HepG2 (cell line): ENCODE results near the gene CRAT. TPM values are rescaled to one million over a fixed set of nuclear protein-coding genes. Genes with fewer than 3 reads are reported as not detected.

Experiments used
- ATAC-seq: fragments of 200-7000 bp; cut with Tn5 transposase; 3 replicates; pipeline ENCODE4 v1.9.1; 2020; ENCODE audit warnings: mild to moderate bottlenecking, moderate library complexity
- BruUV-seq: library from RNA; stranded (reverse); fragments of 400-500 nt; replicated peaks from 2 replicates; lab custom pipeline; 2021; lab: Mats Ljungman, UMichigan
- CTCF ChIA-PET: fragments of 300-600 bp; formaldehyde crosslinking; extraction: SDS; loops from one replicate; lab custom pipeline; 2021; ENCODE audit warnings: low total read pairs, inconsistent platforms, low intra/inter-chr PET ratio; lab: Yijun Ruan, JAX
- POLR2A ChIA-PET: fragments of 350-600 bp; sonication (Branson Sonifier 250); formaldehyde crosslinking; loops from one replicate; lab custom pipeline; 2020; ENCODE audit warnings: antibody characterized with exemption, inconsistent platforms; lab: Yijun Ruan, JAX
- DNase-seq: peaks from one replicate; pipeline ENCODE4 v3.0.0-alpha.2; 2015; ENCODE audit warnings: low spot score
- FAIRE-seq: peaks from 3 replicates; lab custom pipeline; 2011; peaks lifted over from hg19 to GRCh38; lab: Jason Lieb, UNC
- H2AFZ ChIP-seq: one replicate; pipeline ENCODE4 v1.6.1; 2011; ENCODE audit warnings: low read length, inconsistent platforms
- H3K27ac ChIP-seq: fragments of 300-600 bp; 3 replicates; pipeline ENCODE4 v1.8.0; 2011; ENCODE audit warnings: mixed run types, mild to moderate bottlenecking, mixed read lengths, low read length, inconsistent platforms; ENCODE audit not compliant: insufficient read depth; ENCODE audit errors: extremely low read length
- H3K27me3 ChIP-seq, 2 experiments: fragments of 200-600 bp in 1 of 2; 2 replicates in 1 of 2; 3 replicates in 1 of 2; pipeline versions ENCODE4 v1.6.0 to v1.8.0; 2011; ENCODE audit warnings: low read length in 2 of 2, mild to moderate bottlenecking in 2 of 2, moderate library complexity in 2 of 2, inconsistent platforms in 1 of 2; ENCODE audit not compliant: insufficient read depth in 2 of 2, control insufficient read depth in 1 of 2
- H3K36me3 ChIP-seq, 2 experiments: fragments of 200-600 bp in 1 of 2; replicated peaks in 1 of 2; 2 replicates in 1 of 2; 3 replicates in 1 of 2; pipeline versions ENCODE4 v1.5.1 to v1.8.0; 2011; ENCODE audit warnings: low read length in 2 of 2, inconsistent platforms in 1 of 2; ENCODE audit not compliant: insufficient read depth in 2 of 2, control insufficient read depth in 1 of 2
- H3K4me1 ChIP-seq: 2 replicates; pipeline ENCODE4 v1.5.1; 2012; ENCODE audit warnings: low read length, inconsistent platforms; ENCODE audit not compliant: insufficient read depth
- H3K4me2 ChIP-seq: 2 replicates; pipeline ENCODE4 v1.6.0; 2011; ENCODE audit warnings: low read depth, low read length, inconsistent platforms
- H3K4me3 ChIP-seq, 3 experiments: fragments of 200-600 bp in 1 of 3; sonication (generic), shearing (Covaris generic) in 1 of 3; replicated peaks in 1 of 3; 2 replicates each; pipeline ENCODE4 v1.5.1; 2011 to 2016; ENCODE audit warnings: low read length in 3 of 3, inconsistent platforms in 2 of 3, low read depth in 2 of 3, mild to moderate bottlenecking in 2 of 3, control low read depth in 1 of 3, mixed read lengths in 1 of 3; ENCODE audit not compliant: insufficient read depth in 1 of 3
- H3K79me2 ChIP-seq: one replicate; pipeline ENCODE4 v1.6.1; 2011; ENCODE audit warnings: low read length, inconsistent platforms; ENCODE audit not compliant: insufficient read depth
- H3K9ac ChIP-seq: 2 replicates; pipeline ENCODE4 v1.6.0; 2011; ENCODE audit warnings: mild to moderate bottlenecking, low read depth, low read length, inconsistent platforms; ENCODE audit not compliant: insufficient read depth
- H3K9me3 ChIP-seq: 2 replicates; pipeline ENCODE4 v1.5.1; 2012; ENCODE audit warnings: mild to moderate bottlenecking, low read length
- H4K20me1 ChIP-seq: 2 replicates; pipeline ENCODE4 v1.6.0; 2011; ENCODE audit warnings: inconsistent platforms, mild to moderate bottlenecking, low read length, moderate library complexity; ENCODE audit not compliant: insufficient read depth
- CCDC6 ChIP-seq: sonication (generic); formaldehyde crosslinking; IDR thresholded peaks from 2 replicates; pipeline ENCODE4 v1.8.1; 2022; ENCODE audit warnings: mild to moderate bottlenecking, missing genetic modification reagents, moderate library complexity
- DNMT3B ChIP-seq: conservative IDR thresholded peaks from 2 replicates; pipeline ENCODE4 v1.6.1; 2016; ENCODE audit warnings: missing biosample characterization, control low read depth
- ESRRA ChIP-seq: sonication (generic); formaldehyde crosslinking; IDR thresholded peaks from 2 replicates; pipeline ENCODE4 v1.5.1; 2020; ENCODE audit warnings: mild to moderate bottlenecking, low read depth, missing genetic modification reagents
- HOXA7 ChIP-seq: sonication (generic); formaldehyde crosslinking; IDR thresholded peaks from 2 replicates; pipeline ENCODE4 v1.8.1; 2022; ENCODE audit warnings: mild to moderate bottlenecking, missing genetic modification reagents, moderate library complexity
- MLLT10 ChIP-seq: sonication (generic); formaldehyde crosslinking; IDR thresholded peaks from 2 replicates; pipeline ENCODE4 v1.4.0; 2020; ENCODE audit warnings: missing genetic modification reagents
- ZNF17 ChIP-seq: sonication (generic); formaldehyde crosslinking; IDR thresholded peaks from 2 replicates; pipeline ENCODE4 v1.5.0; 2020; ENCODE audit warnings: mild to moderate bottlenecking, missing genetic modification reagents
- ZNF558 ChIP-seq: sonication (generic); formaldehyde crosslinking; IDR thresholded peaks from 2 replicates; pipeline ENCODE4 v1.9.0; 2022; ENCODE audit warnings: mild to moderate bottlenecking, missing genetic modification reagents, borderline replicate concordance
- WGBS: methylation state at CpG from one replicate; pipeline ENCODE4 v1.1.6; 2017; ENCODE audit warnings: low lambda C conversion rate; 5-methylcytosine and 5-hydroxymethylcytosine counted together
- in situ Hi-C: cut with HindIII; loops from 2 replicates; pipeline ENCODE4 v1.10.0; 2017; ENCODE audit warnings: low pct_unique_long_range_greater_than_20kb; ENCODE audit not compliant: extremely low pct_ligation_motif_present
- intact Hi-C: fragments of 100-400 bp; cut with micrococcal nuclease; formaldehyde crosslinking; loops from one replicate; pipeline ENCODE4 v1.10.0; 2022; ENCODE audit not compliant: unreplicated experiment
- polyA plus RNA-seq, 8 experiments: library from polyadenylated mRNA; depleted of rRNA in 3 of 8; stranded (reverse) in 7 of 8; unstranded in 1 of 8; fragments of >200 nt; fragmentation: Illumina TruSeq in 4 of 8; extraction: Trizol in 4 of 8; gene quantifications; 2 replicates each; pipeline versions ENCODE4 v1.2.1 to v1.2.3, GENCODE V29; 2011 to 2016; ENCODE audit warnings: low read depth in 4 of 8, missing spikeins in 1 of 8, mixed read lengths in 1 of 8; ENCODE audit not compliant: insufficient read depth in 1 of 8
- total RNA-seq, 5 experiments: library from RNA; depleted of rRNA; stranded (reverse); fragments of >200 nt; fragmentation: Illumina TruSeq; extraction: Trizol; gene quantifications; 2 replicates each; pipeline ENCODE4 v1.2.3, GENCODE V29; 2016; ENCODE audit warnings: low read depth in 1 of 5
- TF ChIP-seq, protein P1 (sequence below): sonication (generic); formaldehyde crosslinking; IDR thresholded peaks from 2 replicates; pipeline ENCODE4 v1.4.0; 2020; ENCODE audit warnings: missing genetic modification reagents
- TF ChIP-seq, protein P2 (sequence below): sonication (generic); formaldehyde crosslinking; IDR thresholded peaks from 2 replicates; pipeline ENCODE4 v1.5.0; 2020; ENCODE audit warnings: mild to moderate bottlenecking, low read depth, missing genetic modification reagents, borderline replicate concordance

Gene CRAT
- total and polyA plus RNA-seq, 2 of the 13 experiments (the other 11 are each of a cell fraction or from before 2014, with no cell fraction given): 26.1 to 26.6 TPM

DNA sequence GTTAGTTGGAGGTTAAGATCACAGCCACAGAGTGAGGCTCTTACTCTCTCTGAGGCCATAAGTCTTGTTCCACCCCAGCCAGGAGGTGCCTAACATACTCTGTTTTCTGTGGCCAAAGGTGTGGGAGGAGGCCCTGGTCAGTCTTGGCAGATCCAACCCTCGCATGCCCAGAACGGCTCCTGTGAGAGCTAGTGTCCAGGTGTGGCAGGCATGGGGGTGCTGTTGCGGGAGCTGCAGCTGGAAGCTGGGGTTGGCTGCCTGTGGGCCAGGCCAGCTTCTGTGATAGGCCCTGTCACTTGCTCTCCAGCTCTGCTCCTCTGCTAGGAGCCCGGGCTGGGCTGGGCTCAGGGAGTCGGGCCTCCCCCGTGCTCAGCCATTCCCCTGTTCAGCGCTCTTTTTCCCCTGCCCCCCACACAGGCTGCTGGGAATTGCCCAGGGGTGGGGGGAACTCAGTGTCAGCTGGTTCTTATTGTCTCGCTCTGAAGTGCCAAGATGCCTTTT, 35.9 kb upstream of the CRAT start:
- no peak for DNase-seq
- Histone ChIP-seq H3K79me2 (peaks cover 4% of the 10 kb centered on the region), H3K4me1 (peaks cover 43% of the 10 kb centered on the region), H3K27ac (peak overlapping the region; percentile 32), H3K4me3 (no peak overlapping the region), H3K9me3 (no peaks in the 10 kb centered on the region), H3K36me3 (peaks cover 9 to 27% of the 10 kb centered on the region in 2 experiments), H3K9ac (no peak overlapping the region; the same call in 1 of the 2 replicates), H3K27me3 (no peaks in the 10 kb centered on the region), H3K4me2 (no peak overlapping the region), H4K20me1 (no peaks in the 10 kb centered on the region), H2AFZ (no peak overlapping the region)
- intact Hi-C loops (no loop called here), in situ Hi-C loops (no loop called here)
- ATAC-seq: no peak
- TF ChIP-seq ZNF17 (CRISPR knock-in tag) (no peak), CCDC6 (CRISPR knock-in tag) (no peak), MLLT10 (CRISPR knock-in tag) (no peak), ZNF558 (no peak), ESRRA (CRISPR knock-in tag) (no peak), HOXA7 (CRISPR knock-in tag) (no peak), DNMT3B (no peak)
- TF ChIP-seq, protein P1, sequence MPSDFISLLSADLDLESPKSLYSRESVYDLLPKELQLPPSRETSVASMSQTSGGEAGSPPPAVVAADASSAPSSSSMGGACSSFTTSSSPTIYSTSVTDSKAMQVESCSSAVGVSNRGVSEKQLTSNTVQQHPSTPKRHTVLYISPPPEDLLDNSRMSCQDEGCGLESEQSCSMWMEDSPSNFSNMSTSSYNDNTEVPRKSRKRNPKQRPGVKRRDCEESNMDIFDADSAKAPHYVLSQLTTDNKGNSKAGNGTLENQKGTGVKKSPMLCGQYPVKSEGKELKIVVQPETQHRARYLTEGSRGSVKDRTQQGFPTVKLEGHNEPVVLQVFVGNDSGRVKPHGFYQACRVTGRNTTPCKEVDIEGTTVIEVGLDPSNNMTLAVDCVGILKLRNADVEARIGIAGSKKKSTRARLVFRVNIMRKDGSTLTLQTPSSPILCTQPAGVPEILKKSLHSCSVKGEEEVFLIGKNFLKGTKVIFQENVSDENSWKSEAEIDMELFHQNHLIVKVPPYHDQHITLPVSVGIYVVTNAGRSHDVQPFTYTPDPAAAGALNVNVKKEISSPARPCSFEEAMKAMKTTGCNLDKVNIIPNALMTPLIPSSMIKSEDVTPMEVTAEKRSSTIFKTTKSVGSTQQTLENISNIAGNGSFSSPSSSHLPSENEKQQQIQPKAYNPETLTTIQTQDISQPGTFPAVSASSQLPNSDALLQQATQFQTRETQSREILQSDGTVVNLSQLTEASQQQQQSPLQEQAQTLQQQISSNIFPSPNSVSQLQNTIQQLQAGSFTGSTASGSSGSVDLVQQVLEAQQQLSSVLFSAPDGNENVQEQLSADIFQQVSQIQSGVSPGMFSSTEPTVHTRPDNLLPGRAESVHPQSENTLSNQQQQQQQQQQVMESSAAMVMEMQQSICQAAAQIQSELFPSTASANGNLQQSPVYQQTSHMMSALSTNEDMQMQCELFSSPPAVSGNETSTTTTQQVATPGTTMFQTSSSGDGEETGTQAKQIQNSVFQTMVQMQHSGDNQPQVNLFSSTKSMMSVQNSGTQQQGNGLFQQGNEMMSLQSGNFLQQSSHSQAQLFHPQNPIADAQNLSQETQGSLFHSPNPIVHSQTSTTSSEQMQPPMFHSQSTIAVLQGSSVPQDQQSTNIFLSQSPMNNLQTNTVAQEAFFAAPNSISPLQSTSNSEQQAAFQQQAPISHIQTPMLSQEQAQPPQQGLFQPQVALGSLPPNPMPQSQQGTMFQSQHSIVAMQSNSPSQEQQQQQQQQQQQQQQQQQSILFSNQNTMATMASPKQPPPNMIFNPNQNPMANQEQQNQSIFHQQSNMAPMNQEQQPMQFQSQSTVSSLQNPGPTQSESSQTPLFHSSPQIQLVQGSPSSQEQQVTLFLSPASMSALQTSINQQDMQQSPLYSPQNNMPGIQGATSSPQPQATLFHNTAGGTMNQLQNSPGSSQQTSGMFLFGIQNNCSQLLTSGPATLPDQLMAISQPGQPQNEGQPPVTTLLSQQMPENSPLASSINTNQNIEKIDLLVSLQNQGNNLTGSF (CRISPR knock-in tag): no peak
- TF ChIP-seq, protein P2, sequence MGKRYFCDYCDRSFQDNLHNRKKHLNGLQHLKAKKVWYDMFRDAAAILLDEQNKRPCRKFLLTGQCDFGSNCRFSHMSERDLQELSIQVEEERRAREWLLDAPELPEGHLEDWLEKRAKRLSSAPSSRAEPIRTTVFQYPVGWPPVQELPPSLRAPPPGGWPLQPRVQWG: no peak
- 100% methylated on average over 6 of the region's 8 CpGs for WGBS
- no TSS peak for BruUV-seq
- POLR2A ChIA-PET: interaction anchor here (1.1 kb wide), 1 partner anchor 32 kb away, joined by 3 read pairs; the partner anchor contains the start of gene IER5L
- FAIRE-seq: no peak
- CTCF ChIA-PET: no interaction called here
